Stimulated activated CD8-positive, alpha-beta memory T cell treated with anti-CD3 and anti-CD28 coated beads, Interleukin-4, amount 100 ng/mL, for 48 hours (primary cell): Measurements from ENCODE around the gene TAF9B.
A peak's percentile ranks its signal among the peaks of the same experiment; 100 is the strongest.
"Not testable (repeated sequence)": the region's sequence is repeated elsewhere in the genome, so short reads cannot be mapped to it uniquely, and the experiment has no call there.

ENCODE experiments used
- DNase-seq: peaks from one replicate; pipeline ENCODE4 v3.0.0-alpha.2; 2020

TAF9B gene

GRCh38 chrX:78139160-78140123, at the start of gene TAF9B:
TAF9B (minus strand) TSS chrX:78139650; CDS start chrX:78139611, 39 bp downstream.
- peak; percentile 84 for DNase-seq

- no peak for DNase-seq
These were observed 43.4 kb upstream of the TAF9B start for GRCh38 chrX:78182881-78183280.

GRCh38 chrX:78181307-78181706, 41.9 kb upstream of the TAF9B start:
- no peak for DNase-seq

- DNase-seq, result no peak
These were observed 28.6 kb upstream of the TAF9B start for GRCh38 chrX:78168065-78168464.

GRCh38 chrX:78165425-78165824, 26.0 kb upstream of the TAF9B start:
- no peak for DNase-seq

- DNase-seq, result not testable (repeated sequence)
These were observed 23.7 kb upstream of the TAF9B start for GRCh38 chrX:78163175-78163574.

- not testable (repeated sequence) for DNase-seq
These were observed 21.3 kb upstream of the TAF9B start for GRCh38 chrX:78160711-78161110.

- DNase-seq, result not testable (repeated sequence)
These were observed 18.4 kb upstream of the TAF9B start for GRCh38 chrX:78157846-78158245.

GRCh38 chrX:78157373-78157772, 17.9 kb upstream of the TAF9B start:
- DNase-seq, result not testable (repeated sequence)

- not testable (repeated sequence) for DNase-seq
These were observed 7.6 kb upstream of the TAF9B start for GRCh38 chrX:78147002-78147540.

GRCh38 chrX:78140206-78140605, 756 bp upstream of the TAF9B start:
- DNase-seq, result no peak

GRCh38 chrX:78133238-78133960, 6.1 kb downstream of the TAF9B start:
- DNase-seq, result no peak

GRCh38 chrX:78131117-78131516, 8.3 kb downstream of the TAF9B start:
- no peak for DNase-seq

GRCh38 chrX:78130396-78130795, 9.1 kb downstream of the TAF9B start:
- DNase-seq, result no peak

- no peak for DNase-seq
These were observed 9.7 kb downstream of the TAF9B start for GRCh38 chrX:78129714-78130113.

- not testable (repeated sequence) for DNase-seq
These were observed 13.7 kb downstream of the TAF9B start for GRCh38 chrX:78125781-78126180.

GRCh38 chrX:78125148-78125547, 14.3 kb downstream of the TAF9B start:
- DNase-seq, result no peak

GRCh38 chrX:78124307-78124706, 15.1 kb downstream of the TAF9B start:
- DNase-seq, result no peak

- peak; percentile 45 for DNase-seq
These were observed 16.3 kb downstream of the TAF9B start for GRCh38 chrX:78123190-78123589.

GRCh38 chrX:78119521-78120227, 19.8 kb downstream of the TAF9B start:
- no peak for DNase-seq

- no peak for DNase-seq
These were observed 20.8 kb downstream of the TAF9B start for GRCh38 chrX:78118628-78119027.

- DNase-seq, result no peak
These were observed 22.7 kb downstream of the TAF9B start for GRCh38 chrX:78116766-78117165.

GRCh38 chrX:78116365-78116764, 23.1 kb downstream of the TAF9B start:
- no peak for DNase-seq
